Stimulated activated CD4-positive, alpha-beta T cell treated with anti-CD3 and anti-CD28 coated beads, TNF-alpha, amount 100 ng/mL, for 4 hours (primary cell): ENCODE results near the gene CIDEB.

Experiments
- DNase-seq, 3 experiments: peaks; one replicate each; pipeline ENCODE4 v3.0.0-alpha.2; 2020; ENCODE audit warnings: low read depth in 3 of 3

The CIDEB gene

GRCh38 chr14:24312736-24313507 lies 5.1 kb upstream of the CIDEB start:
- DNase-seq, result no peak

- no peak for DNase-seq
Measured at GRCh38 chr14:24311837-24312615, 4.2 kb upstream of the CIDEB start.

GRCh38 chr14:24310646-24311604 lies 3.1 kb upstream of the CIDEB start, which contains the start of gene LTB4R:
LTB4R (plus strand) TSS chr14:24311502; CDS start chr14:24315652, 4,150 bp downstream.
- peak in 2 of 3 experiments; percentile 37 to 45 for DNase-seq

- DNase-seq, result no peak
Measured at GRCh38 chr14:24310265-24310645, 2.5 kb upstream of the CIDEB start.

GRCh38 chr14:24309538-24310264 lies 1.9 kb upstream of the CIDEB start, which contains the start of gene LTB4R2:
LTB4R2 (plus strand) TSS chr14:24310140; CDS start chr14:24310665, 525 bp downstream.
- DNase-seq, result no peak

- no peak for DNase-seq
Measured at GRCh38 chr14:24308342-24309124, 756 bp upstream of the CIDEB start.

GRCh38 chr14:24307156-24307574 lies 612 bp downstream of the CIDEB start:
- no peak for DNase-seq

GRCh38 chr14:24304019-24304387 lies 3.8 kb downstream of the CIDEB start:
- no peak for DNase-seq

- DNase-seq, result no peak
Measured at GRCh38 chr14:24300326-24300980, 7.3 kb downstream of the CIDEB start.

- peak; percentile 85 to 92 (median 86) for DNase-seq
Measured at GRCh38 chr14:24299255-24300191, 8.3 kb downstream of the CIDEB start, which contains the start of the genes DHRS1 and NOP9. DHRS1 (minus strand) TSS chr14:24299780; CDS start chr14:24299106, 674 bp downstream. NOP9 (plus strand) TSS chr14:24299850; CDS start chr14:24299955, 105 bp downstream.

GRCh38 chr14:24298892-24299254 lies 8.9 kb downstream of the CIDEB start:
- no peak for DNase-seq

- DNase-seq, result no peak
Measured at GRCh38 chr14:24297190-24297964, 10.4 kb downstream of the CIDEB start.

GRCh38 chr14:24296341-24297157 lies 11.2 kb downstream of the CIDEB start:
- peak; percentile 47 to 59 (median 56) for DNase-seq

GRCh38 chr14:24293525-24293924 lies 14.3 kb downstream of the CIDEB start:
- no peak for DNase-seq

- no peak for DNase-seq
Measured at GRCh38 chr14:24292118-24292807, 15.5 kb downstream of the CIDEB start.
